OCI-LY7 (cell line): ENCODE results near the gene EEF1A2. TPM values are rescaled to one million over a fixed set of nuclear protein-coding genes. Genes with fewer than 3 reads are reported as not detected.

Source experiments
- BruUV-seq: library from RNA; stranded (reverse); fragments of 400-500 nt; replicated peaks from 2 replicates; lab custom pipeline; 2021; lab: Mats Ljungman, UMichigan
- CTCF ChIA-PET: fragments of 300-600 bp; sonication (Branson Sonifier 250); formaldehyde crosslinking; loops from one replicate; lab custom pipeline; 2022; ENCODE audit warnings: antibody characterized with exemption; ENCODE audit not compliant: unreplicated experiment; lab: Charles Lee
- POLR2A ChIA-PET: fragments of 300-600 bp; sonication (Branson Sonifier 250); formaldehyde crosslinking; loops from one replicate; lab custom pipeline; 2022; ENCODE audit warnings: antibody characterized with exemption; lab: Charles Lee
- DNase-seq: peaks from one replicate; pipeline ENCODE4 v3.0.0-alpha.2; 2015; ENCODE audit warnings: low spot score
- H2AFZ ChIP-seq: fragments of 200-600 bp; sonication (generic), shearing (Covaris generic); 2 replicates; pipeline ENCODE4 v1.6.1; 2014; ENCODE audit warnings: mild to moderate bottlenecking, antibody characterized with exemption, low read length, moderate library complexity
- H3K27ac ChIP-seq: fragments of 200-600 bp; sonication (generic); 2 replicates; pipeline ENCODE4 v1.5.1; 2014; ENCODE audit warnings: mixed run types, low read depth, mild to moderate bottlenecking, moderate library complexity, low read length, inconsistent platforms; ENCODE audit not compliant: poor library complexity, severe bottlenecking
- H3K36me3 ChIP-seq: fragments of 200-600 bp; sonication (generic); 2 replicates; pipeline ENCODE4 v1.6.1; 2014; ENCODE audit warnings: mild to moderate bottlenecking, antibody characterized with exemption, low read length, moderate library complexity, mixed read lengths; ENCODE audit not compliant: insufficient read depth
- H3K4me1 ChIP-seq: fragments of 200-600 bp; sonication (generic); 2 replicates; pipeline ENCODE4 v1.5.1; 2014; ENCODE audit warnings: mild to moderate bottlenecking, low read length; ENCODE audit not compliant: insufficient read depth, poor library complexity, severe bottlenecking
- H3K4me2 ChIP-seq: fragments of 200-600 bp; sonication (generic); 2 replicates; pipeline ENCODE4 v1.6.1; 2014; ENCODE audit warnings: mild to moderate bottlenecking, low read length
- H3K4me3 ChIP-seq: fragments of 200-600 bp; sonication (generic); 2 replicates; pipeline ENCODE4 v1.5.1; 2014; ENCODE audit warnings: mild to moderate bottlenecking, low read depth, low read length; ENCODE audit not compliant: poor library complexity, severe bottlenecking
- H3K79me2 ChIP-seq: fragments of 200-600 bp; sonication (generic); 2 replicates; pipeline ENCODE4 v1.6.1; 2016; ENCODE audit warnings: low read depth, mild to moderate bottlenecking, low read length, moderate library complexity, mixed read lengths; ENCODE audit not compliant: insufficient read depth
- H3K9me2 ChIP-seq: fragments of 200-600 bp; sonication (generic); 2 replicates; pipeline ENCODE4 v1.6.1; 2016; ENCODE audit warnings: mild to moderate bottlenecking, low read length, mixed read lengths; ENCODE audit not compliant: insufficient read depth
- H3K9me3 ChIP-seq: fragments of 200-600 bp; sonication (generic); 2 replicates; pipeline ENCODE4 v1.6.1; 2014; ENCODE audit warnings: mild to moderate bottlenecking, mixed run types, low read length, mixed read lengths
- H4K20me1 ChIP-seq: fragments of 200-600 bp; sonication (generic); 2 replicates; pipeline ENCODE4 v1.6.1; 2014; ENCODE audit warnings: mild to moderate bottlenecking, antibody characterized with exemption, low read length, moderate library complexity, mixed read lengths; ENCODE audit not compliant: insufficient read depth
- EZH2phosphoT487 ChIP-seq: fragments of 200-600 bp; sonication (generic); IDR thresholded peaks from 2 replicates; pipeline ENCODE4 v1.6.1; 2018; ENCODE audit warnings: low read depth, borderline replicate concordance, mild to moderate bottlenecking, mixed run types, antibody characterized with exemption, low read length, moderate library complexity, mixed read lengths
- intact Hi-C: fragments of 100-400 bp; cut with micrococcal nuclease; formaldehyde crosslinking; loops from one replicate; pipeline ENCODE4 v1.10.0; 2022; ENCODE audit not compliant: unreplicated experiment
- total RNA-seq, 2 experiments: library from RNA; depleted of rRNA in 1 of 2; stranded (reverse); fragments of >200 nt in 1 of 2; shearing (Covaris generic) in 1 of 2; gene quantifications; 2 replicates each; pipeline ENCODE4 v1.2.3, GENCODE V29; 2014 to 2022
- TF ChIP-seq, protein P1 (sequence below): fragments of 200-600 bp; sonication (generic); conservative IDR thresholded peaks from 2 replicates; pipeline ENCODE4 v1.5.1; 2014; ENCODE audit warnings: mild to moderate bottlenecking, antibody characterized with exemption, low read length, moderate library complexity, mixed read lengths

Gene EEF1A2
- total RNA-seq, 2 experiments from 2014 or later, result 0.22 TPM; not detected in 1

GRCh38 chr20:63491635-63492230 lies 7.2 kb downstream of the EEF1A2 start:
- CTCF ChIA-PET, result no interaction called here
- H4K20me1 ChIP-seq, result no peaks in the 10 kb centered on the region
- no peak overlapping the region for H3K4me3 ChIP-seq
- no peaks in the 10 kb centered on the region for H3K79me2 ChIP-seq
- POLR2A ChIA-PET, result no interaction called here
- BruUV-seq, result no TSS peak
- H3K9me2 ChIP-seq, result no peaks in the 10 kb centered on the region
- no peak overlapping the region for H2AFZ ChIP-seq
- H3K4me1 ChIP-seq, result no peaks in the 10 kb centered on the region
- no peaks in the 10 kb centered on the region for H3K36me3 ChIP-seq
- intact Hi-C loops, result no loop called here
- H3K9me3 ChIP-seq, result no peaks in the 10 kb centered on the region
- H3K4me2 ChIP-seq, result no peak overlapping the region
- no peak overlapping the region for H3K27ac ChIP-seq
- DNase-seq, result no peak
- TF ChIP-seq, protein P1, sequence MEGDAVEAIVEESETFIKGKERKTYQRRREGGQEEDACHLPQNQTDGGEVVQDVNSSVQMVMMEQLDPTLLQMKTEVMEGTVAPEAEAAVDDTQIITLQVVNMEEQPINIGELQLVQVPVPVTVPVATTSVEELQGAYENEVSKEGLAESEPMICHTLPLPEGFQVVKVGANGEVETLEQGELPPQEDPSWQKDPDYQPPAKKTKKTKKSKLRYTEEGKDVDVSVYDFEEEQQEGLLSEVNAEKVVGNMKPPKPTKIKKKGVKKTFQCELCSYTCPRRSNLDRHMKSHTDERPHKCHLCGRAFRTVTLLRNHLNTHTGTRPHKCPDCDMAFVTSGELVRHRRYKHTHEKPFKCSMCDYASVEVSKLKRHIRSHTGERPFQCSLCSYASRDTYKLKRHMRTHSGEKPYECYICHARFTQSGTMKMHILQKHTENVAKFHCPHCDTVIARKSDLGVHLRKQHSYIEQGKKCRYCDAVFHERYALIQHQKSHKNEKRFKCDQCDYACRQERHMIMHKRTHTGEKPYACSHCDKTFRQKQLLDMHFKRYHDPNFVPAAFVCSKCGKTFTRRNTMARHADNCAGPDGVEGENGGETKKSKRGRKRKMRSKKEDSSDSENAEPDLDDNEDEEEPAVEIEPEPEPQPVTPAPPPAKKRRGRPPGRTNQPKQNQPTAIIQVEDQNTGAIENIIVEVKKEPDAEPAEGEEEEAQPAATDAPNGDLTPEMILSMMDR, result no peak
- no peak for TF ChIP-seq EZH2phosphoT487

GRCh38 chr20:63491078-63491477 lies 7.8 kb downstream of the EEF1A2 start:
- ChIA-PET POLR2A (no interaction called here), CTCF (no interaction called here)
- Histone ChIP-seq H3K4me3 (no peak overlapping the region), H3K4me1 (no peaks in the 10 kb centered on the region), H3K4me2 (no peak overlapping the region), H3K79me2 (no peaks in the 10 kb centered on the region), H3K9me2 (no peaks in the 10 kb centered on the region), H3K9me3 (no peaks in the 10 kb centered on the region), H3K36me3 (no peaks in the 10 kb centered on the region), H3K27ac (no peak overlapping the region), H2AFZ (no peak overlapping the region), H4K20me1 (no peaks in the 10 kb centered on the region)
- BruUV-seq, result no TSS peak
- intact Hi-C loops, result no loop called here
- TF ChIP-seq EZH2phosphoT487, result no peak
- TF ChIP-seq, protein P1, result no peak
- DNase-seq, result no peak

DNA sequence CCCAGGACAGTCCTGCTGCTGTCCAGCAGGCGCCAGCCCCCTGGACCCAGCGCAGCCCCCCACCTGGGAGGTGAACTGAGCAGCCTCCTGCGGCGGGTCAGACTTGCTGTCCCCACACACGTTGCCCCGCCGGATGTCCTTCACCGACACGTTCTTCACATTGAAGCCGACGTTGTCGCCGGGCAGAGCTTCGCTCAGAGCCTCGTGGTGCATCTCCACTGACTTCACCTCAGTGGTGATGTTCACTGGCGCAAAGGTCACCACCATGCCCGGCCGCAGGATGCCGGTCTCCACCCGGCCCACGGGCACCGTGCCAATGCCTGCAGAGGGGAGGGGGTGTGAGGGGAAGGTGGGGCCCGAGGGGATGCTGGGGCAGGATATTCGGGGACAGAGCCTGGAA lies 8.5 kb downstream of the EEF1A2 start:
- H3K36me3 ChIP-seq, result no peaks in the 10 kb centered on the region
- POLR2A ChIA-PET, result no interaction called here
- no peak overlapping the region for H3K4me3 ChIP-seq
- CTCF ChIA-PET, result no interaction called here
- no peak overlapping the region for H3K27ac ChIP-seq
- TF ChIP-seq, protein P1, result no peak
- no peak for TF ChIP-seq EZH2phosphoT487
- no peak overlapping the region for H2AFZ ChIP-seq
- no TSS peak for BruUV-seq
- H3K9me3 ChIP-seq, result no peaks in the 10 kb centered on the region
- no peaks in the 10 kb centered on the region for H3K9me2 ChIP-seq
- no peak for DNase-seq
- H3K79me2 ChIP-seq, result no peaks in the 10 kb centered on the region
- H4K20me1 ChIP-seq, result no peaks in the 10 kb centered on the region
- intact Hi-C loops, result no loop called here
- H3K4me2 ChIP-seq, result no peak overlapping the region
- no peaks in the 10 kb centered on the region for H3K4me1 ChIP-seq
